ENCODE data around the gene ATP8B3. TPM values are rescaled to one million over a fixed set of nuclear protein-coding genes. Genes with fewer than 3 reads are reported as not detected.

Gene ATP8B3
- total RNA-seq, 6 experiments from 2014 or later = 4.9 to 8.8 (median 7.6) TPM

- Mint-ChIP-seq H3K4me3 (peak within 1 kb of the TSS; percentile 98), H3K27ac (peak within 1 kb of the TSS; percentile 98)
Measured at GRCh38 chr19:1848399-1849131, 36.5 kb upstream of the ATP8B3 start, which contains the start of gene REXO1. REXO1 (minus strand) TSS chr19:1848483; CDS start chr19:1848358, 125 bp downstream.

GRCh38 chr19:1847684-1848398, 35.8 kb upstream of the ATP8B3 start:
- peaks cover 4% of the 10 kb centered on the region for H3K27me3 Mint-ChIP-seq (ENCODE audit: insufficient read depth)
- TF ChIP-seq CTCF (IDR thresholded peaks at IDR 0.05) = no peak
- no peaks in the 10 kb centered on the region for H3K9me3 Mint-ChIP-seq
- peak overlapping the region; percentile 98 for H3K27ac Mint-ChIP-seq
- peak; percentile 63 for DNase-seq
- H3K4me3 Mint-ChIP-seq = peak overlapping the region; percentile 98
- H3K36me3 Mint-ChIP-seq (ENCODE audit: low read depth) = peaks cover 9% of the 10 kb centered on the region
- H3K4me1 Mint-ChIP-seq (ENCODE audit: low read depth) = peaks cover 26% of the 10 kb centered on the region

More at GRCh38 chr19:1848399-1849131, 36.5 kb upstream of the ATP8B3 start, which contains the start of gene REXO1:
- Mint-ChIP-seq H3K27me3 (ENCODE audit: insufficient read depth) (peaks cover 4% of the 10 kb centered on the region), H3K9me3 (no peaks in the 10 kb centered on the region), H3K36me3 (ENCODE audit: low read depth) (peaks cover 9% of the 10 kb centered on the region), H3K4me1 (ENCODE audit: low read depth) (peaks cover 32% of the 10 kb centered on the region)
- DNase-seq = peak; percentile 88
- peak; percentile 98 for TF ChIP-seq CTCF (IDR thresholded peaks at IDR 0.05)

GRCh38 chr19:1847348-1847683, 35.2 kb upstream of the ATP8B3 start:
- peak overlapping the region; percentile 98 for H3K4me3 Mint-ChIP-seq
- no peak for DNase-seq
- H3K36me3 Mint-ChIP-seq (ENCODE audit: low read depth) = peaks cover 9% of the 10 kb centered on the region
- peaks cover 26% of the 10 kb centered on the region for H3K4me1 Mint-ChIP-seq (ENCODE audit: low read depth)
- TF ChIP-seq CTCF (IDR thresholded peaks at IDR 0.05) = no peak
- no peaks in the 10 kb centered on the region for H3K9me3 Mint-ChIP-seq
- peaks cover 4% of the 10 kb centered on the region for H3K27me3 Mint-ChIP-seq (ENCODE audit: insufficient read depth)
- H3K27ac Mint-ChIP-seq = peak overlapping the region; percentile 98

- DNase-seq = no peak
- H3K27me3 Mint-ChIP-seq (ENCODE audit: insufficient read depth) = peaks cover 4% of the 10 kb centered on the region
- H3K9me3 Mint-ChIP-seq = no peaks in the 10 kb centered on the region
- H3K4me1 Mint-ChIP-seq (ENCODE audit: low read depth) = peaks cover 26% of the 10 kb centered on the region
- no peak for TF ChIP-seq CTCF (IDR thresholded peaks at IDR 0.05)
- H3K27ac Mint-ChIP-seq = peak overlapping the region; percentile 98
- peaks cover 9% of the 10 kb centered on the region for H3K36me3 Mint-ChIP-seq (ENCODE audit: low read depth)
- peak overlapping the region; percentile 98 for H3K4me3 Mint-ChIP-seq
Measured at GRCh38 chr19:1846517-1847204, 34.6 kb upstream of the ATP8B3 start.

GRCh38 chr19:1845642-1846041, 33.6 kb upstream of the ATP8B3 start:
- Mint-ChIP-seq H3K4me1 (ENCODE audit: low read depth) (peaks cover 26% of the 10 kb centered on the region), H3K9me3 (no peaks in the 10 kb centered on the region), H3K36me3 (ENCODE audit: low read depth) (peaks cover 9% of the 10 kb centered on the region), H3K4me3 (no peak overlapping the region), H3K27ac (no peak overlapping the region), H3K27me3 (ENCODE audit: insufficient read depth) (peaks cover 4% of the 10 kb centered on the region)
- TF ChIP-seq CTCF (IDR thresholded peaks at IDR 0.05) = no peak
- no peak for DNase-seq

Data from HFFc6 (cell line).